GM18873 (cell line): ENCODE data around the gene TMEM9.

Experiments
- ATAC-seq: cut with Tn5 transposase; IDR thresholded peaks from one replicate; pipeline ENCODE4 v1.9.1; 2021; ENCODE audit warnings: mild to moderate bottlenecking, moderate library complexity, moderate number of reproducible peaks; ENCODE audit not compliant: unreplicated experiment, low FRiP score

The TMEM9 gene

DNA sequence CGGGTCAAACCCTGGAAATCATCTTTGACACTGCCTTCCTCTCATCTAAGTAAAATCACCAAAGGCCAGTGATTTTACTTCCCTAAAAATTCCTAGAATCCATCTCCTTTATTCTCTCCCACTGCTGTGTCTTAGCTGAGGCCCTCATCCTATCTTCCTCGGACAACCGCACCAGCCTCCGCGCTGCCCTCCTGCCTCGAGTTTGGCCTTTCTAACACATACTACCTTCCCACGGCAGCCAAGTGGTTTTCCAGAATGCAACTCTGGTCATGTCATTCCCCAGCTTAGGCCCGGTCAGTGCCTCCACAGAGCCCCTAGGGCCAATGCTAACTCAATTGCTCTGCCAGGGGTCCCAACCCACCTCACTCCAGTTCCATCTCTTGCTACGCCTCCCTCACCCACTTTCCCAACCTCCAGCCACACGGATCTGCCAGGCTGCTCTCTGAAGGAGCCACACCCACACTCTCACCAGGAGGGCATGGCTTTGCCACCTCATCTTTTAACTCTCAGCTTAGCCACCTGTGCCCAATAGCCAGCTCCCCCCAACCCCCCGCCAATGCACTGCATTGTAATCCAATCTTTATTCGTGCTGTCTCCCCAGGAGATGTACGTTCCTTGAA is 6.8 kb downstream of the TMEM9 start:
- ATAC-seq: no peak

DNA sequence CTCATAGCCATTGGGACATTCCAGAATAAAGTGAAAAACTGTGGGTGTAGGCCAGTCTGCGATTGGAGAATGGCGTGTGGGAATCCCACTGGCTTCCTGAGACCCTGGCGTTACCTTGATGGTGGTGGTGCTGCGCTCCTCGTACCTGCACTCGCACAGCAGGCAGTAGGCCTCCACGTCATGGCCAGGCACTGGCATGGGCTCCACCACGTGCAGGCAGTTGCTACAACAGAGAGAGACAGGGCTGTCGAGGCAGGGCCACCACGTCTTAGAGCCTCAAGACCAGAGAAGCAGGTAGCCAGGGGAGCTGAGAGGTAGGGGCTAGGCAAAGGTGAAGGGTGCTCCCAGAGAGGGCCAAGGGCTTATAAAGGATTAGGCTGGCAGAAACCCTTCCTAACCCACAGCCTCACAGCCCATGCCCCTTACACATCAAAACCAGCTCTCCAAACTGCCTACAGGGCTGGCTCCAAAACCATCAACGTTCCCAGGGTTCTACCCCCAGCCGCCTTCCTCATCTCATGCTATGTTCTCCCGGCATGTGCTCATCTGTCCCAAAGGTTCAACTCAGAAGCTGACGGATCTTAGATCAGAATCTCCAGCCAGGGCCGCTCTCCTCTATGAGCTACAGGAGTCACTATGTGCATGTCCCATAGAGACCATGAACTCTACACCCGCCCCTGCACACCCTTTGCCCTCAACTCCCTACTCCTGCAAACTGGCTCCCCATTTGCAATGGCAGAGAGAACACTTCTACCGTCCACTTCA is 7.5 kb downstream of the TMEM9 start:
- no peak for ATAC-seq

DNA sequence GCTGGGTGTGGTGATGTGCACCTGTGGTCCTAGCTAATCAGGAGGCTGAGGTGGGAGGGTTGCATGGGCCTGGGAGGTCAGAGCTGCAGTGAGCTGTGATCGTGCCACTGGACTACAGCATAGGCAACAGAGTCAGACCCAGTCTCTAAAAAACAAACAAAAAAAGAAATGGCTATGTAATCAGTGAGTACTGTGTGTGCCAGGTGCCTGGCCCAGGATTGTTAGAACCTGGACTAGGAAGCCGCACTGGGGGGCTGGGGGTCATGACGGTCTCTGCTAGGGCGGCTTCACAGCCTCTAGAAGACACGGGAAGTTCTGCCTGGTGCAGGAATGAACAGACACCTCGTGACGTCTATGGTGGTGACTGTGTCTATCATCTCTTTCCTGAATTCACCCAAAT is 8.5 kb downstream of the TMEM9 start:
- no peak for ATAC-seq

- ATAC-seq: no peak
Observed at GRCh38 chr1:201145132-201145531, 9.1 kb downstream of the TMEM9 start.

DNA sequence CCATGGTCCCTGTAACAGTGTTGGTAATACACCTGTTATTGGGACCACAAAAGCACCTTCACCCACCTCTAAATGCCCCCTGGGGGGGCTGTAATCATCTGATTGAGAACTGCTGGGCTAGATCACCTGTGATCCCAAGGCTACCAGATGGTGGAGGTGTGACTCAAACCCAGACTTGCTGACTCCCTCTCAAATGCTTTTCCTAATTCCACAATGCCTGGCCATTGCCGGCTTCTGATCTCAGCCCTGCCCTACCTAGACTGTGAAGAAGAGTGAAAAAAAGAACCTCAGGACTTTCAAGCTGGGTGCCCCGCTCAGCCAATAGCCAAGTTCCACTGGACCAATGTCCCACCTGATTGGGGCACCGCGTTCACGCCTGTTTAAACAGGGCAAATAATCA is 9.6 kb downstream of the TMEM9 start:
- ATAC-seq: no peak

DNA sequence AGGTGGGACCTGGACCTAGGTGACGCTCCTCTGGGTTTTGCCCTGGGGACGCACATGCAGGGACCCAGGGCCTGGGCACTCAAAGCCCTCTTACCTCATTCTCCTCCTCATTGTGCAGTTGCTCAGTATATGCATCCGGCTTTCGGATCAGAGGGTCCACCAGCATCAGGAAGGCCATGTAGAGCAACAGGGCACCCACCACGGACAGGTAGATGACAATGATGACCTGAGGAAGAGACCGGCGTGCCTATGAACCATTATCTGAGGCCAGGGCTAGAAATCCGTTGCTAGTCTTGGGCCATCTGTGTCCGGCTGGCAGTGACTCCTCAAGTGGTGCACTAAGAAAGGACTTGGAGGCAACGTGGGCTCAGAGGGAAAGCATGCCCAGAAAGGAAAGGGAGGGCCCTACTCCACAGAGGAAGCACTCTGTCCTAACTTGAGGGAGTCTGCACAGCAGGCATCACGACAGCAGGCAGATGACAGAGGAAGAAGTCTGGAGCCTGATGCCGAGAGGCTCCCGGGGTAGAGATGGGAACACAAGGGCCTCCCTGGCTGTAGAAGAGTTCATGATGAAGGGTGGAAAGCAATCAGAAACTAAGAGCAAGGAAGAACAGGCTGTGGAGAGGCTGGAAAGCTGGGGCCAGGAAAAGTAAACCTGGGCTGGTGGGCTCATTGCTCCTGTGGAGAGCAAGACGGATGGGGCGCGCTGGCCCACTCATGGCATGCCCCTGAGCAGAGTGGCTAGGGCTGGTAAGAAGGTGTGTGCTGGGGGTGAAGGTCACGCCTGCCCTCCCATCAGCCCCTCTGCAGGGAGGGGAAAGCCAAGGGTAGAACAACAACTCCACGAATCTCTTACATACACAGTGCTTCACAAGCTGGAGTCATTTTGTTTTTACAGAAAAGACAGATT is 10.3 kb downstream of the TMEM9 start:
- no peak for ATAC-seq

- ATAC-seq: no peak
Observed at GRCh38 chr1:201142849-201143725, 11.2 kb downstream of the TMEM9 start.

GRCh38 chr1:201142011-201142848 is 12.0 kb downstream of the TMEM9 start:
- ATAC-seq: no peak

DNA sequence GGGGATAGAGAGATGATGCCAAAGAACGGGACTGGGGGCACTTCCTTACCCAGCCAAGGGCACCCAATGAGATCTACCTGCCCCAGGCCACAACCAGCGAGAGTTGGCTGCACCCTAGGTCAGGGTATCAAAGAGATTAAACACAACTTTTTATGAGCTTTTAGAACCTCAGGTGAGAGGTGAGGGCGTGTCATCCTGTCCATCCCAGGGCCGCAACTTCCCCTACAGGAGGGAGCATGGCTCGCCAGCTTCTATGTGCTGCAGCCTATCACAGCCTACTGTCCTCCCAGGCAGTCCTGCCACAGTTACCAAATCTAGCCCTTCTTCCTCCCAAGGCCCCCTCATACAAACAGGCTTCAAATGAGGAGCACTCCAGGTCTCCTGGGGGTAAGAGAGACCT is 12.9 kb downstream of the TMEM9 start:
- no peak for ATAC-seq

DNA sequence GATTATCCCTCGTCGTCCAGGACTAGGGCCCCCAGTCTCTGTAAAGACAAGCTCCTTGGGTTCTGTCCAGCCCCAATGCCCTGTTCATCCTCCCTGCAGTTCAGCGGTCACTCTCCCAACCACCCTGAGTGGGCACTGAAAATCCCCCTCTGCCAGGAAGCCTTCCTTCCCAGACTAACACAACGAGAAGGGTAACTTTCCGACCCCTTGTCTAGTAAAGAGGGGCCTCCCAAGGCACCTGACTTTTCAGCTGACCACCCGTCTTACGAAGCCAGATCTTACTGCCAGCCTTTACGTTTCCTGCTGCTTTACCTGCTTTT is 13.4 kb downstream of the TMEM9 start:
- no peak for ATAC-seq

- ATAC-seq: no peak
Observed at GRCh38 chr1:201140235-201140940, 13.9 kb downstream of the TMEM9 start.

- ATAC-seq: no peak
Observed at GRCh38 chr1:201139756-201140155, 14.5 kb downstream of the TMEM9 start.

GRCh38 chr1:201139306-201139705 is 15.0 kb downstream of the TMEM9 start:
- no peak for ATAC-seq

- no peak for ATAC-seq
Observed at GRCh38 chr1:201138311-201138840, 15.9 kb downstream of the TMEM9 start.

- ATAC-seq: no peak
Observed at GRCh38 chr1:201137579-201138310, 16.5 kb downstream of the TMEM9 start.

- no peak for ATAC-seq
Observed at GRCh38 chr1:201137024-201137392, 17.3 kb downstream of the TMEM9 start.

- ATAC-seq: no peak
Observed at GRCh38 chr1:201136355-201137023, 17.8 kb downstream of the TMEM9 start.

DNA sequence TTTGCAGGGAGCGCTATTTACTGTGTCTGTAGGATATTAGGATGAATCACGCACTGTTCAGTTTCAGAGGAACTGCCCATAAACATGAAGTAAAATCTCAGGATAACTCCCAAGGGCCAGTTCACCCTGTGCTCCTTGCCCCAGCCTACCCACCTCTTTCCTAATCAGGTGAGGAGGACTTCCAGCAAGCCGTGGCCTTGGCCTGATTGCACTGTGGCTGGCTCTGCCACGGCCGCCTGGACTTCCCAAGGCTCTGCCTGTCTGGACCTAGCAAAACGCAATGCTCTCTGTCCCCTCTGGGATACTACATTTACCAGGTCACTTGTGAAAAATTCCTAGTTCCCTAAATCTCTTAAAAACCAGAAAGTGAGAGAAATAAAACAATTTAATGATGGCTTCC is 19.9 kb downstream of the TMEM9 start:
- ATAC-seq: no peak
